Measurements from ENCODE around the gene OSBPL6.
A peak's percentile ranks its signal among the peaks of the same experiment; 100 is the strongest.

OSBPL6 gene

GRCh38 chr2:178441426-178441825, 247.1 kb downstream of the OSBPL6 start (continued):
- TF ChIP-seq OVOL3 (tag by site-specific recombination; IDR thresholded peaks at IDR 0.05) (no peak), SP3 (tag by site-specific recombination; IDR thresholded peaks at IDR 0.05) (no peak)

GRCh38 chr2:178448968-178449661, 254.8 kb downstream of the OSBPL6 start:
- TF ChIP-seq REPIN1 (tag by site-specific recombination; IDR thresholded peaks at IDR 0.05; ENCODE audit: low read depth) (no peak), MYNN (tag by site-specific recombination; IDR thresholded peaks at IDR 0.05; ENCODE audit: borderline replicate concordance) (peak; percentile 86)
- Histone ChIP-seq H3K9me3 (ENCODE audit: control insufficient read depth, insufficient read depth, low read depth, low read length) (no peaks in the 10 kb centered on the region), H3K27ac (ENCODE audit: extremely low read depth, low read depth, low read length) (no peak overlapping the region), H3K4me1 (ENCODE audit: control insufficient read depth, insufficient read depth, low read length) (0 out of 2 replicates have a peak, but pooled peaks cover 9% of the 10 kb centered on the region), H3K36me3 (ENCODE audit: control insufficient read depth in 2 of 2, insufficient read depth in 1 of 2, low read length in 2 of 2) (peaks cover 9 to 52% of the 10 kb centered on the region in 2 experiments), H3K4me3 (ENCODE audit: low read depth, low read length) (peak overlapping the region; percentile 92; the same call in 1 of the 2 replicates)
- CTCF ChIA-PET = interaction anchor here (0.7 to 3.3 kb wide), 5 partner anchors 32 to 143 kb away, joined by 3 to 16 read pairs (median 4); no protein-coding TSS in a partner anchor
- POLR2A ChIA-PET = interaction anchor here (0.6 to 1.9 kb wide), 3 partner anchors 16 to 18 kb away, joined by 3 to 6 read pairs (median 6); no protein-coding TSS in a partner anchor

GRCh38 chr2:178449700-178450523, 255.6 kb downstream of the OSBPL6 start:
- Histone ChIP-seq H3K9me3 (ENCODE audit: control insufficient read depth, insufficient read depth, low read depth, low read length) (no peaks in the 10 kb centered on the region), H3K4me1 (ENCODE audit: control insufficient read depth, insufficient read depth, low read length) (0 out of 2 replicates have a peak, but pooled peaks cover 9% of the 10 kb centered on the region), H3K36me3 (ENCODE audit: control insufficient read depth in 2 of 2, insufficient read depth in 1 of 2, low read length in 2 of 2) (peaks cover 9 to 44% of the 10 kb centered on the region in 2 experiments), H3K4me3 (ENCODE audit: low read depth, low read length) (peak overlapping the region; percentile 92), H3K27ac (ENCODE audit: extremely low read depth, low read depth, low read length) (peak overlapping the region; percentile 83)
- CTCF ChIA-PET = interaction anchor here (0.7 to 3.3 kb wide), 4 partner anchors 35 to 144 kb away, joined by 3 to 16 read pairs (median 4); no protein-coding TSS in a partner anchor
- TF ChIP-seq ZBTB6 (tag by site-specific recombination; IDR thresholded peaks at IDR 0.05) = no peak
- TF ChIP-seq ZNF747 (tag by site-specific recombination; IDR thresholded peaks at IDR 0.05) = no peak
- TF ChIP-seq ZNF366 (tag by site-specific recombination; conservative IDR thresholded peaks at IDR 0.05) = 0 out of 2 replicates have a peak, but pooled peaks have one; percentile 12
- TF ChIP-seq, protein P1, sequence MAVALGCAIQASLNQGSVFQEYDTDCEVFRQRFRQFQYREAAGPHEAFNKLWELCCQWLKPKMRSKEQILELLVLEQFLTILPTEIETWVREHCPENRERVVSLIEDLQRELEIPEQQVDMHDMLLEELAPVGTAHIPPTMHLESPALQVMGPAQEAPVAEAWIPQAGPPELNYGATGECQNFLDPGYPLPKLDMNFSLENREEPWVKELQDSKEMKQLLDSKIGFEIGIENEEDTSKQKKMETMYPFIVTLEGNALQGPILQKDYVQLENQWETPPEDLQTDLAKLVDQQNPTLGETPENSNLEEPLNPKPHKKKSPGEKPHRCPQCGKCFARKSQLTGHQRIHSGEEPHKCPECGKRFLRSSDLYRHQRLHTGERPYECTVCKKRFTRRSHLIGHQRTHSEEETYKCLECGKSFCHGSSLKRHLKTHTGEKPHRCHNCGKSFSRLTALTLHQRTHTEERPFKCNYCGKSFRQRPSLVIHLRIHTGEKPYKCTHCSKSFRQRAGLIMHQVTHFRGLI (tag by site-specific recombination; IDR thresholded peaks at IDR 0.05) = no peak
- TF ChIP-seq ZNF214 (tag by site-specific recombination; IDR thresholded peaks at IDR 0.05; ENCODE audit: borderline replicate concordance) = no peak
- TF ChIP-seq ZNF501 (tag by site-specific recombination; IDR thresholded peaks at IDR 0.05) = 0 out of 2 replicates have a peak, but pooled peaks have one; percentile 23
- TF ChIP-seq HOXC10 (CRISPR knock-in tag; IDR thresholded peaks at IDR 0.05) = no peak
- no peak for TF ChIP-seq ZNF174 (tag by site-specific recombination; IDR thresholded peaks at IDR 0.05)
- no peak for TF ChIP-seq GLIS1 (tag by site-specific recombination; IDR thresholded peaks at IDR 0.05)
- no peak for TF ChIP-seq ZNF280C (tag by site-specific recombination; IDR thresholded peaks at IDR 0.05)
- no peak for TF ChIP-seq ZNF37A (tag by site-specific recombination; IDR thresholded peaks at IDR 0.05)
- TF ChIP-seq ZNF335 (tag by site-specific recombination; conservative IDR thresholded peaks at IDR 0.05) = 0 out of 2 replicates have a peak, but pooled peaks have one; percentile 57
- TF ChIP-seq ZNF660 (tag by site-specific recombination; IDR thresholded peaks at IDR 0.05) = no peak
- no peak for TF ChIP-seq ZNF23 (tag by site-specific recombination; IDR thresholded peaks at IDR 0.05; ENCODE audit: borderline replicate concordance)
- no peak for TF ChIP-seq ZNF768 (tag by site-specific recombination; IDR thresholded peaks at IDR 0.05)
- POLR2A ChIA-PET = interaction anchor here (0.6 to 2.1 kb wide), 8 partner anchors 15 to 337 kb away, joined by 5 to 33 read pairs (median 10); partner anchors contain the start of gene RBM45

Measured in HEK293 (cell line).